ENCODE measurements around the gene WIPF2.

WIPF2 gene

GRCh38 chr17:40219594-40220338 lies 662 bp downstream of the WIPF2 start (continued):
- TF ChIP-seq ZNF26 (tag by site-specific recombination; IDR thresholded peaks at IDR 0.05) = no peak
- no peak; the same call in 1 of the 2 replicates for TF ChIP-seq ZNF394 (tag by site-specific recombination; IDR thresholded peaks at IDR 0.05; ENCODE audit: borderline replicate concordance)
- TF ChIP-seq ZNF148 (tag by site-specific recombination; IDR thresholded peaks at IDR 0.05; ENCODE audit: borderline replicate concordance) = no peak
- no peak for TF ChIP-seq ZNF248 (tag by site-specific recombination; IDR thresholded peaks at IDR 0.05)
- peak; percentile 94 for TF ChIP-seq ZNF600 (tag by site-specific recombination; IDR thresholded peaks at IDR 0.05)
- no peak; the same call in 1 of the 2 replicates for TF ChIP-seq ZNF558 (tag by site-specific recombination; IDR thresholded peaks at IDR 0.05)
- TF ChIP-seq SALL2 (tag by site-specific recombination; IDR thresholded peaks at IDR 0.05; ENCODE audit: borderline replicate concordance) = no peak
- TF ChIP-seq WT1 (tag by site-specific recombination; IDR thresholded peaks at IDR 0.05) = peak; percentile 54
- TF ChIP-seq ZNF621 (tag by site-specific recombination; IDR thresholded peaks at IDR 0.05) = no peak
- TF ChIP-seq ZNF488 (tag by site-specific recombination; IDR thresholded peaks at IDR 0.05) = no peak
- TF ChIP-seq ZNF776 (tag by site-specific recombination; IDR thresholded peaks at IDR 0.05; ENCODE audit: borderline replicate concordance) = no peak
- no peak for TF ChIP-seq ZNF521 (tag by site-specific recombination; IDR thresholded peaks at IDR 0.05)
- TF ChIP-seq ZIC2 (tag by site-specific recombination; IDR thresholded peaks at IDR 0.05) = no peak
- TF ChIP-seq ZNF292 (tag by site-specific recombination; IDR thresholded peaks at IDR 0.05; ENCODE audit: borderline replicate concordance, low read depth) = no peak
- TF ChIP-seq ZSCAN4 (tag by site-specific recombination; IDR thresholded peaks at IDR 0.05) = no peak
- TF ChIP-seq MEIS1 (CRISPR knock-in tag; IDR thresholded peaks at IDR 0.05; ENCODE audit: borderline replicate concordance) = no peak
- no peak for TF ChIP-seq ZNF184 (tag by site-specific recombination; IDR thresholded peaks at IDR 0.05)
- TF ChIP-seq ZNF354C (tag by site-specific recombination; IDR thresholded peaks at IDR 0.05; ENCODE audit: borderline replicate concordance, low read depth) = no peak
- TF ChIP-seq KLF1 (tag by site-specific recombination; IDR thresholded peaks at IDR 0.05) = peak; percentile 8
- no peak for TF ChIP-seq ZNF837 (tag by site-specific recombination; IDR thresholded peaks at IDR 0.05)
- TF ChIP-seq KLF16 (tag by site-specific recombination; IDR thresholded peaks at IDR 0.05) = 0 out of 2 replicates have a peak, but pooled peaks have one; percentile 11
- no peak for TF ChIP-seq YY2 (tag by site-specific recombination; IDR thresholded peaks at IDR 0.05)
- TF ChIP-seq ZSCAN5A (tag by site-specific recombination; IDR thresholded peaks at IDR 0.05) = no peak
- TF ChIP-seq ZNF677 (tag by site-specific recombination; IDR thresholded peaks at IDR 0.05) = no peak
- TF ChIP-seq ZNF707 (tag by site-specific recombination; IDR thresholded peaks at IDR 0.05) = no peak
- no peak for TF ChIP-seq ZNF529 (tag by site-specific recombination; IDR thresholded peaks at IDR 0.05; ENCODE audit: insufficient replicate concordance)
- TF ChIP-seq ZNF24 (tag by site-specific recombination; IDR thresholded peaks at IDR 0.05) = no peak
- TF ChIP-seq ZNF670 (tag by site-specific recombination; IDR thresholded peaks at IDR 0.05; ENCODE audit: low read depth) = no peak
- no peak for TF ChIP-seq FEZF1 (tag by site-specific recombination; IDR thresholded peaks at IDR 0.05)
- no peak for TF ChIP-seq OVOL3 (tag by site-specific recombination; IDR thresholded peaks at IDR 0.05)
- TF ChIP-seq ZNF221 (tag by site-specific recombination; IDR thresholded peaks at IDR 0.05; ENCODE audit: borderline replicate concordance) = no peak
- no peak for TF ChIP-seq BCL11A (tag by site-specific recombination; IDR thresholded peaks at IDR 0.05; ENCODE audit: low read depth)
